Esophagus squamous epithelium (tissue), 5 donors: ENCODE measurements around the gene NUDT8. TPM values are rescaled to one million over a fixed set of nuclear protein-coding genes. Genes with fewer than 3 reads are reported as not detected.

Experiments
- DNase-seq: peaks from one replicate; lab custom pipeline; 2025; lab: John Stamatoyannopoulos, UW
- H3K27ac ChIP-seq, 4 donors: fragments of 200-600 bp; sonication (generic); one replicate each; pipeline ENCODE4 v1.5.1; 2016 to 2019; ENCODE audit warnings: mild to moderate bottlenecking in 1 of 4
- H3K27me3 ChIP-seq, 4 donors: fragments of 200-600 bp; sonication (generic); 1 replicate in 3 of 4; 2 replicates in 1 of 4; pipeline versions ENCODE4 v1.5.1 to v1.6.0; 2017 to 2021; ENCODE audit warnings: antibody characterized with exemption in 1 of 4
- H3K36me3 ChIP-seq, 3 donors: fragments of 200-600 bp; sonication (generic); one replicate each; pipeline ENCODE4 v1.5.1; 2016 to 2019
- H3K4me1 ChIP-seq, 3 donors: fragments of 200-600 bp; sonication (generic); one replicate each; pipeline ENCODE4 v1.5.1; 2017 to 2019
- H3K4me3 ChIP-seq, 4 donors: fragments of 200-600 bp; sonication (generic); 1 replicate in 3 of 4; 2 replicates in 1 of 4; pipeline ENCODE4 v1.5.1; 2016 to 2019; ENCODE audit warnings: mild to moderate bottlenecking in 2 of 4, moderate library complexity in 1 of 4
- H3K9me3 ChIP-seq, 3 donors: fragments of 200-600 bp; sonication (generic); one replicate each; pipeline ENCODE4 v1.5.1; 2016 to 2019
- POLR2A ChIP-seq, 4 donors: fragments of 450-650 bp; IDR thresholded peaks; one replicate each; pipeline ENCODE4 v1.6.1; 2017; ENCODE audit warnings: antibody characterized with exemption in 4 of 4, mild to moderate bottlenecking in 4 of 4, moderate library complexity in 3 of 4
- WGBS, 2 donors: methylation state at CpG; one replicate each; pipeline ENCODE4 v1.1.5; 2018; 5-methylcytosine and 5-hydroxymethylcytosine counted together
- intact Hi-C: fragments of 100-400 bp; cut with DNase I; formaldehyde crosslinking; loops from one replicate; pipeline ENCODE4 v1.15.0; 2022
- total RNA-seq, 4 donors: library from RNA; depleted of rRNA; stranded (reverse); fragments of >200 nt; gene quantifications; one replicate each; pipeline ENCODE4 v1.1.0, GENCODE V29; 2016
- TF ChIP-seq, protein P1 (sequence below), 6 experiments: fragments of 450-650 bp in 4 of 6; fragments of 200-600 bp in 2 of 6; sonication (generic) in 2 of 6; IDR thresholded peaks; one replicate each; pipeline ENCODE4 v1.5.1; 2016 to 2019; ENCODE audit warnings: antibody characterized with exemption in 6 of 6, mild to moderate bottlenecking in 4 of 6, moderate library complexity in 4 of 6
- donor health status: DM: yes; HTN: yes; CAD: no.

Gene NUDT8
- total RNA-seq, 4 donors from 2014 or later: 37.5 to 68.0 (median 47.0) TPM

DNA sequence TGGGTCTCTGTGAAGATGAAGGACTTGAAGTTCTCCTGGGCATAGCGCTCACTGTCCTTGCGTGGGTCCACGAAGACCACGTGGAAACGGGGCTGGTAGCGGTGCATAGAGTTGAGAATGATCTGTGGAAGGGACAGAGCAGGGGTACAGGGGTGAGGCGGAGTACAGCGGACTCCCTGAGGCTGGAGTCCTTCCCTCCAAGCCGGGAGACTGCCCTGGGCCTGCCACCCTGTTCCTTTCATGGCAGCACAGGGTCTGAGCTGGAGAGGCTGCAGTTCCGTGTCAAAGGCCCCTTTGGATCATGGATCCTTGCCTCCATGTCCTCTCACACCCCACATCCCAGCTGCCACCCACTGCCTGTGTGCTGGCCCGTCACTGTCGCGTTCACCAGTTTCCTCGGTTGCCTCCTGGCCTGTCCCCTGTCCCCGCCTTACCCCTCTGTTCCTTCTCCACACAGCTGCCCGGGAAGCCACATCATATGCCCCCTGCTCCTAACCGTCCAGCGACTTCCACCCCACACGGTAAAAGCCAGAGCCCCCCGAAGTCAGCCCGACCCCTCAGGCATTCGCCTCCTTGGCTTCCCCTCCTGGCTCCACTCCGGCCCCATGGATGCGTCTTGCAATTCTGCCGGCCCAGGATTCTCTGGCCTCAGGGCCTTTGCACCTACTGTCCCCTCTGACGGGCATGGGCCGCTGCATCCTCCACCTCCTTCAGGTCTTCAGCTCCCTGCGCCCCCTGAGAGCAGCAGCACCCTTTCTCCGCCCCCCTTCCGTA is 3.4 kb upstream of the NUDT8 start:
- no peak overlapping the region for H3K4me3 ChIP-seq
- TF ChIP-seq POLR2A (IDR thresholded peaks at IDR 0.05): no peak
- TF ChIP-seq, protein P1, sequence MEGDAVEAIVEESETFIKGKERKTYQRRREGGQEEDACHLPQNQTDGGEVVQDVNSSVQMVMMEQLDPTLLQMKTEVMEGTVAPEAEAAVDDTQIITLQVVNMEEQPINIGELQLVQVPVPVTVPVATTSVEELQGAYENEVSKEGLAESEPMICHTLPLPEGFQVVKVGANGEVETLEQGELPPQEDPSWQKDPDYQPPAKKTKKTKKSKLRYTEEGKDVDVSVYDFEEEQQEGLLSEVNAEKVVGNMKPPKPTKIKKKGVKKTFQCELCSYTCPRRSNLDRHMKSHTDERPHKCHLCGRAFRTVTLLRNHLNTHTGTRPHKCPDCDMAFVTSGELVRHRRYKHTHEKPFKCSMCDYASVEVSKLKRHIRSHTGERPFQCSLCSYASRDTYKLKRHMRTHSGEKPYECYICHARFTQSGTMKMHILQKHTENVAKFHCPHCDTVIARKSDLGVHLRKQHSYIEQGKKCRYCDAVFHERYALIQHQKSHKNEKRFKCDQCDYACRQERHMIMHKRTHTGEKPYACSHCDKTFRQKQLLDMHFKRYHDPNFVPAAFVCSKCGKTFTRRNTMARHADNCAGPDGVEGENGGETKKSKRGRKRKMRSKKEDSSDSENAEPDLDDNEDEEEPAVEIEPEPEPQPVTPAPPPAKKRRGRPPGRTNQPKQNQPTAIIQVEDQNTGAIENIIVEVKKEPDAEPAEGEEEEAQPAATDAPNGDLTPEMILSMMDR (IDR thresholded peaks at IDR 0.05): no peak
- H3K27ac ChIP-seq: no peak overlapping the region
- intact Hi-C loops: no loop called here
- no peaks in the 10 kb centered on the region for H3K36me3 ChIP-seq
- H3K4me1 ChIP-seq: peaks cover 14 to 32% (median 18%) of the 10 kb centered on the region in 3 donors
- WGBS, 2 donors: 87 to 88% methylated on average over 21 to 27 of the region's 30 CpGs
- DNase-seq: no peak
- H3K9me3 ChIP-seq: no peaks in the 10 kb centered on the region
- H3K27me3 ChIP-seq: peaks cover 0 to 9% (median 0%) of the 10 kb centered on the region in 4 donors

DNA sequence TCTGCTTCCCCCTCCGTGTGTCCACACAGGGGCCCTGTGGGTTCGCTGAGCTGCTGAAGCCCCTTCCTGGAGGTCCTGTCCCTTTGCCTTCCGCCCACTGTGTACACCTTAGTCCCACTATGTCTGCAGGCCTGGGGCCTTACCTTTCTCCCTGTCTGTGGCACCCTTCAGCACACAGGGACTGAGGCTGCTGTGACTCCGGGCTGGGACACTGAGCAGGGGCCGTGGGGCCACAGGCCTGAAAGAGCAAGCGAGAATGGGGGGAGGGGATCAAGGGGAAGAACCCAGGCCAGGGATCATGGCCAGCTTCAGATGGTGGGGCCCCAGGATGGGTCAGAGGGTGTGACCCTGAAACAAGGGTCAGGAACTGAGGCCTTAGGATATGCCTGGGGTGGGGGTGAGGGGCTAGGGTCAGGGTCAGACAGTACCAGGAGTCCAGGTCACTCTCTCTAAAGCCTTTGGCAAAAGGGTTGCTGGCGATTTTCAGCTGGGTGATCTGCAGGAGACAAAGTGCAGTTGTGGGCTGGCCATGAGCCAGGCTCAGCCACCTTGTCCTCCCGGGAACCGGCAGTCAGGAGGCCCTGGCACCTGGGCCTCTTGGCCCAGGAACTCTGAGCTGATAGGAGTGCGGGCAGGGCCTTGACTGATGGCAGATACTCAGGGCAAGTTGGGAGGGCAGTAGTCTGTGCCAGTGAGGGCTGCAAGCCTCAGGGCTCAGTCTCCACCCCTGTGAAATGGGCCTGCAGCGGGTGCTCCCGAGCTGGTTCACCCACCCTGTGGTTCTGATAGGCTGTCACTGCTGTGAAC is 2.6 kb upstream of the NUDT8 start:
- no peak overlapping the region for H3K27ac ChIP-seq
- H3K27me3 ChIP-seq: peaks cover 0 to 9% (median 0%) of the 10 kb centered on the region in 4 donors
- no peaks in the 10 kb centered on the region for H3K36me3 ChIP-seq
- 82 to 83% methylated on average over 4 to 5 of the region's 12 CpGs for WGBS, 2 donors
- no peak overlapping the region for H3K4me3 ChIP-seq
- peaks cover 17 to 36% (median 24%) of the 10 kb centered on the region in 3 donors for H3K4me1 ChIP-seq
- no peaks in the 10 kb centered on the region for H3K9me3 ChIP-seq
- TF ChIP-seq POLR2A (IDR thresholded peaks at IDR 0.05): no peak
- TF ChIP-seq, protein P1 (IDR thresholded peaks at IDR 0.05): no peak
- DNase-seq: no peak
- intact Hi-C loops: no loop called here

DNA sequence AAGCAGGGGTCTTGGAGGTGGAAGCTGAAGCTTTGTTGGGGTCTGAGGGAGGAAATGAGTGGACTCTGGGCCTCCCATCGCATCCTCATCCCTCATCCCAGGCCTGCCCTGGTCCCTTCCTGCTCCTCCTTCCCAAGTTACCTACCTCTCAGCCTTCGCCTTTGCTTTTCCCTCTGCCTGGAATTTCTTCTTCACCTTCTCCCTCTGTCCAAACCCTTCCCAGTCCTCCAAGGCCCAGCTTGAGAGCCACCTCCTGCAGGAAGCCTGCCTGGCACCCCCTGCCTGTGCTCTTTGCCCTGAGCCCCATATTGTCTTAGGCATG is 2.1 kb upstream of the NUDT8 start:
- Histone ChIP-seq H3K4me3 (no peak overlapping the region), H3K36me3 (no peaks in the 10 kb centered on the region), H3K4me1 (peaks cover 17 to 42% (median 24%) of the 10 kb centered on the region in 3 donors), H3K9me3 (no peaks in the 10 kb centered on the region), H3K27me3 (peaks cover 0 to 9% (median 0%) of the 10 kb centered on the region in 4 donors), H3K27ac (no peak overlapping the region)
- no peak for DNase-seq
- intact Hi-C loops: no loop called here
- 94% methylated on average over 2 of the region's 2 CpGs for WGBS, 2 donors
- TF ChIP-seq, protein P1 (IDR thresholded peaks at IDR 0.05): no peak
- TF ChIP-seq POLR2A (IDR thresholded peaks at IDR 0.05): no peak

DNA sequence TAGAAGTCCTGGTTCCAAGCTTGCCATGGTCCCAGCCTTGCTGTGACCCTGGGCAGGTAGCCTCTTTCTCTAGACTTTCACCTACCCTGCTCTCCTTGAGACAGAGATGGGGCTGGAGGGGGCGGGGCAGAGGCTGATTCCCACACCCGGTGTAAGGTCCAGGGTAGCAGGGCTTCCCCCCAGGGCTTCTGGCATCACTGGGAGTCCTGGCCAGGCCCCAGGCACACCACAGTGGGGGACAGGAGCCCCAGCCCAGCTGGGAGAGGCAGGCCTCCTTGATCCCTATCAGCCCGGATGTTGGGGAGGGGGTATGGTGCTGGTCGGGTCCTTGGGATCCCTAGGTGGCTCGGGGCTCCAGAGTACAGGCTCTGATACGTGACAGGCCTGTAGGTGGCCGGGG is 1.7 kb upstream of the NUDT8 start:
- no peak overlapping the region for H3K4me3 ChIP-seq
- WGBS, 2 donors: 69 to 87% methylated on average over 3 of the region's 7 CpGs
- intact Hi-C loops: no loop called here
- DNase-seq: no peak
- H3K27ac ChIP-seq: peak overlapping the region in 2 of 4 donors; percentile 93 to 98
- H3K4me1 ChIP-seq: peaks cover 17 to 42% (median 24%) of the 10 kb centered on the region in 3 donors
- H3K36me3 ChIP-seq: no peaks in the 10 kb centered on the region
- TF ChIP-seq POLR2A (IDR thresholded peaks at IDR 0.05): no peak
- TF ChIP-seq, protein P1 (IDR thresholded peaks at IDR 0.05): no peak
- H3K27me3 ChIP-seq: peaks cover 0 to 9% (median 0%) of the 10 kb centered on the region in 4 donors
- no peaks in the 10 kb centered on the region for H3K9me3 ChIP-seq

DNA sequence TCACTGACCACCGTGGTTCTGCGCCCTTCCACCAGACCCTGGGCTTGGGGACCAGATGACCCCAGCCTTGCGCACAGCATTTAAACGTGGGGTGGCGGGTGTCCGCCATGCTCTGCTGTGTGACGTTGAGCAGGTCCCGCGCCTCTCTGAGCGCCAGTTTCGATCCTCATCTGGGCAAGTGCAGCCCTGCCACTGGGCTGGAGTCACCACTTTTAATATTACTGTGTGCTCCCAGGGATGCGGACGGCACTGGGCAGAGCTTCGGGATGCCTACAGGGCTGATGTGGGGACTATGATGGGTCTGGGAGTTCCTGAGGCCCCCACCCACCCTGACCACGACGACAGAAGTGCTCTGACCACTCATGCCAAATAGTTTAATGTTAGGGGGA is 1.2 kb upstream of the NUDT8 start:
- Histone ChIP-seq H3K4me1 (peaks cover 17 to 42% (median 24%) of the 10 kb centered on the region in 3 donors), H3K27ac (peak overlapping the region; percentile 93 to 99 (median 98)), H3K27me3 (peaks cover 0 to 9% (median 0%) of the 10 kb centered on the region in 4 donors), H3K36me3 (no peaks in the 10 kb centered on the region), H3K9me3 (no peaks in the 10 kb centered on the region), H3K4me3 (peak overlapping the region; percentile 56 to 77 (median 64))
- intact Hi-C loops: no loop called here
- WGBS, 2 donors: 57% methylated on average over 16 of the region's 16 CpGs; no CpG with 5 or more reads in 1 of the 2 donors
- no peak for DNase-seq
- TF ChIP-seq, protein P1 (IDR thresholded peaks at IDR 0.05): no peak
- no peak for TF ChIP-seq POLR2A (IDR thresholded peaks at IDR 0.05)
